ENCODE measurements around the gene ONECUT2.

ONECUT2 gene

GRCh38 chr18:57431467-57432080, 3.6 kb upstream of the ONECUT2 start:
- DNase-seq: no peak

GRCh38 chr18:57432140-57432539, 3.0 kb upstream of the ONECUT2 start:
- DNase-seq: no peak

- no peak for DNase-seq
Measured at GRCh38 chr18:57432751-57433400, 2.3 kb upstream of the ONECUT2 start.

- DNase-seq: no peak
Measured at GRCh38 chr18:57433482-57433881, 1.7 kb upstream of the ONECUT2 start.

- peak; percentile 32 for DNase-seq
Measured at GRCh38 chr18:57433934-57434535, 1.1 kb upstream of the ONECUT2 start.

GRCh38 chr18:57435846-57436190, 644 bp downstream of the ONECUT2 start:
- no peak for DNase-seq

- peak; percentile 25 for DNase-seq
Measured at GRCh38 chr18:57436191-57436964, 1.2 kb downstream of the ONECUT2 start.

- no peak for DNase-seq
Measured at GRCh38 chr18:57436965-57437333, 1.8 kb downstream of the ONECUT2 start.

- peak; percentile 51 for DNase-seq
Measured at GRCh38 chr18:57437402-57437765, 2.2 kb downstream of the ONECUT2 start.

GRCh38 chr18:57437766-57438671, 2.8 kb downstream of the ONECUT2 start:
- DNase-seq: peak; percentile 78

- peak; percentile 49 for DNase-seq
Measured at GRCh38 chr18:57438743-57439608, 3.8 kb downstream of the ONECUT2 start.

GRCh38 chr18:57439609-57439968, 4.4 kb downstream of the ONECUT2 start:
- DNase-seq: no peak

GRCh38 chr18:57439985-57440330, 4.8 kb downstream of the ONECUT2 start:
- DNase-seq: no peak

- DNase-seq: no peak
Measured at GRCh38 chr18:57440331-57441070, 5.3 kb downstream of the ONECUT2 start.

GRCh38 chr18:57441071-57441794, 6.1 kb downstream of the ONECUT2 start:
- DNase-seq: no peak

- DNase-seq: no peak
Measured at GRCh38 chr18:57443247-57443646, 8.1 kb downstream of the ONECUT2 start.

GRCh38 chr18:57443702-57444101, 8.5 kb downstream of the ONECUT2 start:
- no peak for DNase-seq

- DNase-seq: no peak
Measured at GRCh38 chr18:57444301-57444759, 9.2 kb downstream of the ONECUT2 start.

- no peak for DNase-seq
Measured at GRCh38 chr18:57445488-57446319, 10.5 kb downstream of the ONECUT2 start.

All from DMS79 treated with DMSO at 0.1 percent for 48 hours (cell line).